ENCODE data around the gene AGTR1. TPM values are rescaled to one million over a fixed set of nuclear protein-coding genes. Genes with fewer than 3 reads are reported as not detected.

The AGTR1 gene
- total RNA-seq, 1 experiment from 2014 or later = not detected

DNA sequence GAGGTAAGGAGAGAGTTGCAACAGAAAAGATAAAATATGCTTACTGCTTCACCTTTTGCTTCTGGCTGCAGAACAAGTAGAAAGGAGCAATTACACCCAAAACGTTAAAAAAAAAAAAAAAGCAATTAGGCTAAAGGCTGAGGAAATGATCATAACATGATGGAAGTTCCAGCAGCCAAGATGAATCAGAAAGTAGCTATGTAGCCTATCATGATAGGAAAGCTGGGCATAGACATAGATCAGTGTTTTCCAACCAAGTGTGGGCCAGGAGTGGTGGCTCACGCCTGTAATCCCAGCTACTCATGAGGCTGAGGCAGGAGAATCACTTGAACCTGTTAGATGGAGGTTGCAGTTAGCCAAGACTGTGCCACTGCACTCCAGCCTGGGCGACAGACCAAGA lies 52.6 kb downstream of the AGTR1 start:
- H4K20me1 ChIP-seq (ENCODE audit: control insufficient read depth, insufficient read depth, insufficient read length) = no peaks in the 10 kb centered on the region
- no peaks in the 10 kb centered on the region for H3K27me3 Mint-ChIP-seq (ENCODE audit: low read depth)
- H2AFZ ChIP-seq (ENCODE audit: low read length) = no peak overlapping the region
- H2BK15ac ChIP-seq (ENCODE audit: low read depth, low read length) = no peak overlapping the region
- no peak overlapping the region for H2BK120ac ChIP-seq (ENCODE audit: low read depth, low read length, poor library complexity, severe bottlenecking)
- no CpG with 5 or more reads among the region's 3 CpGs for WGBS (ENCODE audit: extremely low coverage, insufficient read length, low lambda C conversion rate)
- no peak overlapping the region for H3K4me3 Mint-ChIP-seq
- no peaks in the 10 kb centered on the region for H3K9me3 ChIP-seq (ENCODE audit: control insufficient read depth, low read depth, low read length)
- H3K23me2 ChIP-seq (ENCODE audit: insufficient read length, low read depth, low read length, poor library complexity, severe bottlenecking) = no peaks in the 10 kb centered on the region
- H3K23ac ChIP-seq (ENCODE audit: insufficient read length, low read depth, low read length) = no peak overlapping the region
- no peak overlapping the region for H2BK5ac ChIP-seq (ENCODE audit: insufficient read length, low read length)
- no peak overlapping the region for H4K5ac ChIP-seq (ENCODE audit: insufficient read length, low read depth, low read length)
- no peaks in the 10 kb centered on the region for H3K79me2 ChIP-seq (ENCODE audit: insufficient read depth, low read length)
- H3K36me3 Mint-ChIP-seq (ENCODE audit: insufficient read depth in 1 of 3, low read depth in 3 of 3) = no peaks in the 10 kb centered on the region
- no peak overlapping the region for H4K8ac ChIP-seq (replicated peaks; ENCODE audit: insufficient read length, low read depth, low read length)
- no peak overlapping the region for H3T11ph ChIP-seq (ENCODE audit: low read length)
- DNase-seq = no peak
- H3K27ac ChIP-seq (ENCODE audit: insufficient read length, low read depth, low read length) = no peak overlapping the region
- H3K18ac ChIP-seq (ENCODE audit: insufficient read length, low read depth, low read length) = no peak overlapping the region
- TF ChIP-seq, protein P1, sequence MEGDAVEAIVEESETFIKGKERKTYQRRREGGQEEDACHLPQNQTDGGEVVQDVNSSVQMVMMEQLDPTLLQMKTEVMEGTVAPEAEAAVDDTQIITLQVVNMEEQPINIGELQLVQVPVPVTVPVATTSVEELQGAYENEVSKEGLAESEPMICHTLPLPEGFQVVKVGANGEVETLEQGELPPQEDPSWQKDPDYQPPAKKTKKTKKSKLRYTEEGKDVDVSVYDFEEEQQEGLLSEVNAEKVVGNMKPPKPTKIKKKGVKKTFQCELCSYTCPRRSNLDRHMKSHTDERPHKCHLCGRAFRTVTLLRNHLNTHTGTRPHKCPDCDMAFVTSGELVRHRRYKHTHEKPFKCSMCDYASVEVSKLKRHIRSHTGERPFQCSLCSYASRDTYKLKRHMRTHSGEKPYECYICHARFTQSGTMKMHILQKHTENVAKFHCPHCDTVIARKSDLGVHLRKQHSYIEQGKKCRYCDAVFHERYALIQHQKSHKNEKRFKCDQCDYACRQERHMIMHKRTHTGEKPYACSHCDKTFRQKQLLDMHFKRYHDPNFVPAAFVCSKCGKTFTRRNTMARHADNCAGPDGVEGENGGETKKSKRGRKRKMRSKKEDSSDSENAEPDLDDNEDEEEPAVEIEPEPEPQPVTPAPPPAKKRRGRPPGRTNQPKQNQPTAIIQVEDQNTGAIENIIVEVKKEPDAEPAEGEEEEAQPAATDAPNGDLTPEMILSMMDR (conservative IDR thresholded peaks at IDR 0.05) = no peak
- no peaks in the 10 kb centered on the region for H3K9me3 Mint-ChIP-seq
- peaks cover 0 to 2% of the 10 kb centered on the region in 2 experiments; a peak in 1 of 4 replicates for H3K4me1 Mint-ChIP-seq
- H2BK20ac ChIP-seq (ENCODE audit: low read depth, low read length, poor library complexity, severe bottlenecking) = no peak overlapping the region
- no peak overlapping the region for H3K4ac ChIP-seq (ENCODE audit: low read depth, low read length)
- H3K9ac ChIP-seq (ENCODE audit: extremely low read depth, insufficient read length, low read length) = no peak overlapping the region
- no peaks in the 10 kb centered on the region for H3K4me1 ChIP-seq (ENCODE audit: insufficient read depth, low read length)
- H4K91ac ChIP-seq (ENCODE audit: insufficient read length, low read depth, low read length) = no peak overlapping the region
- H3K56ac ChIP-seq (ENCODE audit: insufficient read length, low read depth, low read length) = no peak overlapping the region
- H3K27me3 ChIP-seq (ENCODE audit: insufficient read depth, low read length) = no peaks in the 10 kb centered on the region
- no peaks in the 10 kb centered on the region for H3K79me1 ChIP-seq (ENCODE audit: insufficient read depth, low read depth, low read length, poor library complexity, severe bottlenecking)
- H3K4me2 ChIP-seq (ENCODE audit: insufficient read depth, insufficient read length, low read length) = no peak overlapping the region
- H2AK5ac ChIP-seq (ENCODE audit: insufficient read length, low read length) = no peak overlapping the region
- no peak overlapping the region for H3K27ac Mint-ChIP-seq
- no peak overlapping the region for H3K14ac ChIP-seq (ENCODE audit: insufficient read depth, low read length)
- no peak overlapping the region for H2BK12ac ChIP-seq (ENCODE audit: insufficient read length, low read depth, low read length)

Measured in H9 (cell line).